ENCODE results near the gene NCOR1. TPM values are rescaled to one million over a fixed set of nuclear protein-coding genes. Genes with fewer than 3 reads are reported as not detected.

NCOR1 gene
- total RNA-seq, 1 experiment from 2014 or later: 127 TPM

DNA sequence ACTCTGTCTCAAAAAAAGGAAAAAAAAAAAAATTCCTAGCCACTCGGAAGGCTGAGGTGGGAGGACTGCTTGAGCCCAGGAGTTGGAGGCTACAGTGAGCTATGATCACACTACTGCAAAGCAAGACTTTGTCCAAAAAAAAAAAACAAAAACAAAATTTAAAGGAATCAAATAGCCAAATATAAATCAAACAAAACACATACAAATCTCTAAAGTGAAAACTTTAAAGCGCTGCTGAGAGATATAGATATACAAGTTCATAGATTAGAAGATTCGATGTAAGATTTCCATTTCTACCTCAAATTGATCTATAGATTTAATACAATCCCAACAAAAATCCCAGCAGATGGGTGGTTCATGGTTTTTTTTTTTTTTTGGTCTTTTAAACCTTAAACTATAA is 132.1 kb downstream of the NCOR1 start:
- Histone ChIP-seq H3K4me3 (ENCODE audit: low read length) (no peak overlapping the region), H3K27ac (ENCODE audit: low read length) (no peak overlapping the region), H3K27me3 (ENCODE audit: low read length) (no peaks in the 10 kb centered on the region), H3K4me2 (ENCODE audit: low read length) (no peak overlapping the region), H3F3A (ENCODE audit: low read length, unreplicated experiment) (no peaks in the 10 kb centered on the region), H3K4me1 (ENCODE audit: insufficient read depth, low read length) (peaks cover 10% of the 10 kb centered on the region), H3K9ac (ENCODE audit: low read length) (no peak overlapping the region), H4K20me1 (ENCODE audit: low read length) (no peaks in the 10 kb centered on the region), H3K9me3 (ENCODE audit: low read length) (no peaks in the 10 kb centered on the region), H3K36me3 (ENCODE audit: low read depth, low read length) (peaks cover 37% of the 10 kb centered on the region), H3K79me2 (ENCODE audit: low read length) (0 out of 2 replicates have a peak, but pooled peaks cover 6% of the 10 kb centered on the region), H3K9me2 (replicated peaks; ENCODE audit: low read length) (no peaks in the 10 kb centered on the region), H2AFZ (ENCODE audit: low read length) (no peak overlapping the region)
- intact Hi-C loops (cut with micrococcal nuclease): no loop called here
- TF ChIP-seq CTCF (conservative IDR thresholded peaks at IDR 0.05; ENCODE audit: low read depth, low read length) (no peak), EZH2 (IDR thresholded peaks at IDR 0.05; ENCODE audit: low read length, unreplicated experiment) (no peak), EZH2phosphoT487 (IDR thresholded peaks at IDR 0.05; ENCODE audit: borderline replicate concordance, low read length) (no peak)
- CTCF ChIA-PET: no interaction called here
- POLR2A ChIA-PET (ENCODE audit: unreplicated experiment): no interaction called here
- DNase-seq (no peak), ATAC-seq (no peak)
- BruUV-seq (replicated peaks): no TSS peak

- 0 out of 2 replicates have a peak, but pooled peaks cover 6% of the 10 kb centered on the region for H3K79me2 ChIP-seq (ENCODE audit: low read length)
- intact Hi-C loops (cut with micrococcal nuclease): no loop called here
- no peak overlapping the region for H3K27ac ChIP-seq (ENCODE audit: low read length)
- ChIA-PET POLR2A (ENCODE audit: unreplicated experiment) (no interaction called here), CTCF (no interaction called here)
- TF ChIP-seq EZH2 (IDR thresholded peaks at IDR 0.05; ENCODE audit: low read length, unreplicated experiment) (no peak), EZH2phosphoT487 (IDR thresholded peaks at IDR 0.05; ENCODE audit: borderline replicate concordance, low read length) (no peak), CTCF (conservative IDR thresholded peaks at IDR 0.05; ENCODE audit: low read depth, low read length) (no peak)
- no peak overlapping the region for H3K9ac ChIP-seq (ENCODE audit: low read length)
- H3K27me3 ChIP-seq (ENCODE audit: low read length): no peaks in the 10 kb centered on the region
- no peak overlapping the region for H3K4me3 ChIP-seq (ENCODE audit: low read length)
- no peak for DNase-seq
- H3K4me2 ChIP-seq (ENCODE audit: low read length): no peak overlapping the region
- no peaks in the 10 kb centered on the region for H3K9me3 ChIP-seq (ENCODE audit: low read length)
- H3K36me3 ChIP-seq (ENCODE audit: low read depth, low read length): peaks cover 33% of the 10 kb centered on the region
- ATAC-seq: no peak
- H4K20me1 ChIP-seq (ENCODE audit: low read length): no peaks in the 10 kb centered on the region
- no peaks in the 10 kb centered on the region for H3K9me2 ChIP-seq (replicated peaks; ENCODE audit: low read length)
- peaks cover 10% of the 10 kb centered on the region for H3K4me1 ChIP-seq (ENCODE audit: insufficient read depth, low read length)
- no peaks in the 10 kb centered on the region for H3F3A ChIP-seq (ENCODE audit: low read length, unreplicated experiment)
- H2AFZ ChIP-seq (ENCODE audit: low read length): no peak overlapping the region
- BruUV-seq (replicated peaks): no TSS peak
Observed at GRCh38 chr17:16081507-16082087, 133.7 kb downstream of the NCOR1 start.

- H3K36me3 ChIP-seq (ENCODE audit: low read depth, low read length): peaks cover 31% of the 10 kb centered on the region
- ChIA-PET POLR2A (ENCODE audit: unreplicated experiment) (no interaction called here), CTCF (no interaction called here)
- no peak overlapping the region for H3K4me3 ChIP-seq (ENCODE audit: low read length)
- no peaks in the 10 kb centered on the region for H3K9me2 ChIP-seq (replicated peaks; ENCODE audit: low read length)
- H2AFZ ChIP-seq (ENCODE audit: low read length): no peak overlapping the region
- no peaks in the 10 kb centered on the region for H3F3A ChIP-seq (ENCODE audit: low read length, unreplicated experiment)
- no peak for DNase-seq
- H3K9ac ChIP-seq (ENCODE audit: low read length): no peak overlapping the region
- no peak overlapping the region for H3K4me2 ChIP-seq (ENCODE audit: low read length)
- no peak for ATAC-seq
- H4K20me1 ChIP-seq (ENCODE audit: low read length): no peaks in the 10 kb centered on the region
- H3K4me1 ChIP-seq (ENCODE audit: insufficient read depth, low read length): peaks cover 6% of the 10 kb centered on the region
- no peaks in the 10 kb centered on the region for H3K27me3 ChIP-seq (ENCODE audit: low read length)
- TF ChIP-seq CTCF (conservative IDR thresholded peaks at IDR 0.05; ENCODE audit: low read depth, low read length): no peak
- no peak for TF ChIP-seq EZH2phosphoT487 (IDR thresholded peaks at IDR 0.05; ENCODE audit: borderline replicate concordance, low read length)
- TF ChIP-seq EZH2 (IDR thresholded peaks at IDR 0.05; ENCODE audit: low read length, unreplicated experiment): no peak
- H3K79me2 ChIP-seq (ENCODE audit: low read length): 0 out of 2 replicates have a peak, but pooled peaks cover 6% of the 10 kb centered on the region
- H3K27ac ChIP-seq (ENCODE audit: low read length): no peak overlapping the region
- H3K9me3 ChIP-seq (ENCODE audit: low read length): no peaks in the 10 kb centered on the region
- intact Hi-C loops (cut with micrococcal nuclease): no loop called here
- no TSS peak for BruUV-seq (replicated peaks)
Observed at GRCh38 chr17:16080366-16080765, 135.0 kb downstream of the NCOR1 start.

All from PC-3 (cell line).